ENCODE data around the gene ARL10.
A peak's percentile ranks its signal among the peaks of the same experiment; 100 is the strongest.

The ARL10 gene

DNA sequence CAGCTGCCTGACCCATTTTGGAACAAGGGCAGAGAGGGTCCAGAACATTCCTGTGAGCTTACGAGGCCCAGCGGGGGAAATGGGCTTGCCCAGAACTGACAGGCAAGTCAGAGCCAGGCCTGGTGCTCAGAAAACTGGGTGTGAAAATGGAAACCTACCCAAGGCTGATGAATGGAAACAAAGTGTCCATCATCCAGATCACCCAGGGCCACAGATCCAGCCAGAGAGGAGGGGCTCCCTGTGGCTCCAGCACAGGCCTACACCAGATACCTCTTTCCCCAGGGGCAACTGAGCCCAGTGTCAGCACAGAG lies 47.9 kb downstream of the ARL10 start:
- CTCF ChIA-PET, result interaction anchor here (1.4 kb wide), 1 partner anchor 59 kb away, joined by 3 read pairs; no protein-coding TSS in a partner anchor

GRCh38 chr5:176413709-176414191 lies 48.5 kb downstream of the ARL10 start:
- no peak for DNase-seq (ENCODE audit: extremely low spot score)
- ChIA-PET CTCF (interaction anchor here (1.4 kb wide), 1 partner anchor 60 kb away, joined by 3 read pairs; no protein-coding TSS in a partner anchor), POLR2A (interaction anchor here (0.8 kb wide), 1 partner anchor 8 kb away, joined by 7 read pairs; no protein-coding TSS in a partner anchor)
- TF ChIP-seq CTCF (IDR thresholded peaks at IDR 0.05; ENCODE audit: control extremely low read depth, extremely low read depth, low read depth, missing control alignments), result no peak

More for the DNA sequence above, 47.9 kb downstream of the ARL10 start:
- POLR2A ChIA-PET, result interaction anchor here (0.8 kb wide), 1 partner anchor 8 kb away, joined by 7 read pairs; no protein-coding TSS in a partner anchor
- no peak for TF ChIP-seq CTCF (IDR thresholded peaks at IDR 0.05; ENCODE audit: control extremely low read depth, extremely low read depth, low read depth, missing control alignments)
- DNase-seq (ENCODE audit: extremely low spot score), result no peak

DNA sequence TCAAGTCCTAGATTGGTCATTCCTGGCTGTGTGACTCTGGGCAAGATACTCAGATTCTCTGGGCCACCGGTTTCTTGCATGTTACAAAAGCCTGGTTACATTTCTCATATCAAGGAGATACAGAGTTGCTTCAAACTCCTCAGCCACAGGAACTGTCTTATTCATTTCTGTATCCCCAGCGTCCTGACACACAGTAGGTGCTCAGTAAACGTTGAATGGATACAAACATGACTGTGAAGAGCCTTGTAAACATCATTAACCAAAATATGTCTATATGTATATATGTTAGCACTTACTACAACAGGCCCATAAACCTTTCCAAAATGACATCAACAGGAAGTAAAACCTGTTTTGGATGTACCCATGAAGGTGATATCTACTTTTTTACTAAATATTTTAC lies 49.4 kb downstream of the ARL10 start:
- ChIA-PET CTCF (interaction anchor here (1.1 to 4.8 kb wide), 7 partner anchors 8 to 246 kb away, joined by 3 to 32 read pairs (median 8); no protein-coding TSS in a partner anchor), POLR2A (no interaction called here)
- no peak for DNase-seq (ENCODE audit: extremely low spot score)
- no peak for TF ChIP-seq CTCF (IDR thresholded peaks at IDR 0.05; ENCODE audit: control extremely low read depth, extremely low read depth, low read depth, missing control alignments)

- POLR2A ChIA-PET, result interaction anchor here (0.5 kb wide), 1 partner anchor 30 kb away, joined by 3 read pairs; no protein-coding TSS in a partner anchor
- TF ChIP-seq CTCF (IDR thresholded peaks at IDR 0.05; ENCODE audit: control extremely low read depth, extremely low read depth, low read depth, missing control alignments), result no peak
- CTCF ChIA-PET, result interaction anchor here (0.9 to 4.8 kb wide), 12 partner anchors 9 to 245 kb away, joined by 3 to 33 read pairs (median 8); partner anchors contain the start of genes FAF2 and TSPAN17
- peak; percentile 34 for DNase-seq (ENCODE audit: extremely low spot score)
Measured at GRCh38 chr5:176415240-176415951, 50.1 kb downstream of the ARL10 start.

DNA sequence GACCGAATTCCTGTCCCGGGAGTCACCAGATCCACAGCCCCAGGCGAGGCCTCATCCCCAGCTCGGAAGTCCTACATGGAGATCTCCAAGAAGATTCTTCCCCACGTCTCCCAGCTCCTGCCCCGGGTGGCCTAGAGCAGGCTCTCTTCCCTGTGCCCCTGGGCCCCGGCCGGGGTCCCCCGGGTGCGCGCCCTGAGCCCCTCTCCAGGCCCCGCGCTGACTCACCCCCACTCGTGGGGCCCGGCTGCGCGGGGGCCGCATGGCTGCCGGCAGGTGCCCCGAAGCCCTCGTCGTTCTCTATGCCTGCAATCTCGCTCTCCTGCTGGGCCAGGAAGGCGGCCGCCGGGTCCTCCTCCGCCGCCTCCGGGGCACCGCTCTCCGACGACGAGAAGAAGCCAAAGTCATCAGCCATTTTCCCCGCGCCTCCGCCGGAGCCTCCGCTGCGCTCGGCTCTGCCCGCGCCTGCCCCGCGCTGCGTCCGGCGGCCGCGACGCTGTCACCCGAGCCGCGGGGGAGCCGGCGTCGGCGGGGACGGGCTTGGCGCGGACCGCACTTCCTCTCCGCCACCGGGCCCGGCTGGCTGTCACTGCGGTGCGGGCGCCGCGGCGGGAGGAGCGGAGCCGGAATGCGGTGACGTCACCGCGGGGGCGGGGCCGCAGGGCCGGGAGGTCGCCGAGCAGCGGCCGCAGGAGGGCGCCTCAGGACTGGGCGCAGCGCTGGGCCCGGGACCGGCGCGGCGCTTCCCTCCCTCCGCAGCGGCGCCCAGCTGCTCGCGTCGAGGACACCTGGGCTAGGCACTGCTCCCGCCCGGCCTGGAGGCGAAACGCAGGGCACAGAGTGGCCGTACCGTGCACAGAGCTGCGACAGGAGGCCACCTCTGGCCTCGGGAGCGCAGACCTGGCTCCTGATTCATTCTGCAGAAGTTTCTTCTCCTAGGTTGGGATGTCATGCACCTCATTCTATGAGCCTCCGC lies 51.0 kb downstream of the ARL10 start, which contains the start of gene CLTB:
TSS of gene CLTB (minus strand) at position 588 of the 973 bp plus-strand sequence. CDS start at position 412, 176 bp downstream.
- peak; percentile 95 for DNase-seq (ENCODE audit: extremely low spot score)
- ChIA-PET CTCF (interaction anchor here (0.6 to 4.8 kb wide), 33 partner anchors 10 to 686 kb away, joined by 3 to 33 read pairs (median 4); partner anchors contain the start of genes FAF2 and TSPAN17), POLR2A (interaction anchor here (0.5 kb wide), 1 partner anchor 29 kb away, joined by 3 read pairs; no protein-coding TSS in a partner anchor)
- peak; percentile 87 for TF ChIP-seq CTCF (IDR thresholded peaks at IDR 0.05; ENCODE audit: control extremely low read depth, extremely low read depth, low read depth, missing control alignments)

GRCh38 chr5:176416965-176417364 lies 51.7 kb downstream of the ARL10 start:
- DNase-seq (ENCODE audit: extremely low spot score), result peak; percentile 9
- no peak for TF ChIP-seq CTCF (IDR thresholded peaks at IDR 0.05; ENCODE audit: control extremely low read depth, extremely low read depth, low read depth, missing control alignments)
- ChIA-PET POLR2A (no interaction called here), CTCF (interaction anchor here (0.6 to 4.8 kb wide), 28 partner anchors 9 to 687 kb away, joined by 3 to 33 read pairs (median 4); partner anchors contain the start of genes FAF2 and TSPAN17)
